HG03135 (cell line): ENCODE measurements around the gene EHMT1.

Experiments
- ATAC-seq: cut with Tn5 transposase; IDR thresholded peaks from one replicate; pipeline ENCODE4 v1.9.1; 2021; ENCODE audit warnings: mild to moderate bottlenecking, moderate library complexity; ENCODE audit not compliant: unreplicated experiment

EHMT1 gene

DNA sequence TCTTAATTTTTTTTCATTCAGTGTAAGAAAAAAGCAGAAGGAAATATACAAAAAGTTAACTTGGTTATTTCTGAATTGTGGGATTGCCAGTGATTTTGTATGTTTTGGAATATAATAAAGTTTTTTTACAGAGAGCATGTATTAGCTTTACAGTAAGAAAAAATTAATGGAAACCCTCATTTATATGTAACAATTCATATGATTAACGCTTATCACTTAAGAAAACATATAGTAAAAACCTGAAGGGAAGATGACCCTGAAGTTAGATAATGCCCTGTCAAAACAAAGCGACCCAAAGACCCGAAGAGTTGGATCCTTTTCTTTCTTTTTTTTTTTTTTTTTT, 52.4 kb downstream of the EHMT1 start:
- ATAC-seq: no peak

DNA sequence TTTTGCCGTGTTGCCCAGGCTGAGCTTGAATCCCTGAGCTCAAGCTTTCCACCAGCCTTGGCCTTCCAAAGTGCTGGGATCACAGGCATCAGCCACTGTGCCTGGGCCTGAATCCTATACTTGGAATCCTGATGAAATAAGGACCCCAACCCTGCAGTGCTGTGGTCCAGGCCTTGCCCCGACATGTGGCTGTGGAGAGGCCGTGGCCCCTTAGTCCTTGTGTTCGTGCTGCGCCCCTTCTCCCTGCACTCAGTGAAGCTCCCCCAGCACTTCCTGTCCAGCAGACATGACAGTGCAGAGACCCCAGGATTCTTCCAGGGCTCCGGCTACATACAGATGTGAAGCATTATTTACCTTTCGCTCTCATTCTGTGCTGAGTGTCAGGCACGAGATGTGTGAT, 52.9 kb downstream of the EHMT1 start:
- no peak for ATAC-seq

DNA sequence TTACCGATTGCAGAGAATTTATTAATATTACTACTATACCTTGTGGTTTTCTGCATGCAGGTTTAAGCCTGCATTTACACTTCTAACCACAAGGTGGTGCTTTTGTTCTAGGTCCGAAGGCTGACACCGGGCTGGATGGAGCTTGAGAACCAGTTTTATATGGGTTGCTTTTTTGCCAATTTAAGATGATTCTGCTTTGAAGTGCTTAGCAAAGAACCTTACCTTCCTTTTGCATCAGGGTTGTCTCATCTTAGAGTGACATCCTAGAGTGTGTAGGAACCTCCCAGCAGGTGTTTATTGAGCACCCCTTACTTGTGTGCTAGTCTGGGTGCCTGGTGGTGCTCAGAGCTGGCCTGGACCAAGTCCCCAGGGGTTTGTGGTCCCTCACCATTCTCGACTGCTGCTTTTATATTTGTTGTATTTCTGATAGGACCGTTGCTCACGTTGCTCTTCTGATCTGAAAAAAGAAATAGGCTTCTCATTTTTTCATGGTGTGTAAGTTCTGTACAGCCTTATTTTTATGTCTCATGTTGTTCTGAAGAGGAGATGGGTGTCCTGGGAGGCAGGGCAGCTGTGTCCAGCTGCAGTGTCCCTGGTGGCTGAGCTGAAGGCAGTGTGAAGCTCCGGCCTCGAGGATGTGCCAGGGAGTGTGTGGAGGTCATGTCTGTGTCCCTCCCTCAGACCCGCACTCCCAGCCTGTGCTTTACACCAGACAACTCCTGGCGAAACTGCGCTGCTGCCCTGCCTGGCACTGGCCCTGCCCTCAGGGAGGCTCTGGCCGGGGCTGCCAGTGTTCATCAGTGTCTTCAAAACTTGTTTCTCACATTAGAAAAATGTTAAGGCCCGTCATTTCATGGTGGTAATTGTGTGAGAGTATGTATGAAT, 54.3 kb downstream of the EHMT1 start:
- ATAC-seq: peak; percentile 63

DNA sequence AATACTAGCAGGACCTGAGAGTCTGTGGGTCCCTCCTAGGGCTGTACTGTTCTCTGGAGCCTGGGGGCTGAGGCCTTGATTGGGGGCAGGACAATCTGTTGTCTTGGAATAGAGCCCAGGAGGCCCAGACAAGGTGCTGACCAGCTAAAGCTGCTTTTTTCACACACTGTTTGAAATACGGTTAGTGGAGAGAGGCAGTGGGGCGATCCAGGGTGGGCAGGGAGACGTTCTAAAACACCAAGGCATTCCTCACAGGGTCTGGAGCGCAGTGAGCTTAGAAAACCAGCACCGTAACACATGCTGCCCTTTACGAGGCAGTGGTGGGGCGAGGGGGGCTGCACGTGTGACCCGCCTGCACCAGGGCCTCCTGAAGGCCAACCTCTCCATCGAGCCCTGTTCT, 55.1 kb downstream of the EHMT1 start:
- no peak for ATAC-seq

DNA sequence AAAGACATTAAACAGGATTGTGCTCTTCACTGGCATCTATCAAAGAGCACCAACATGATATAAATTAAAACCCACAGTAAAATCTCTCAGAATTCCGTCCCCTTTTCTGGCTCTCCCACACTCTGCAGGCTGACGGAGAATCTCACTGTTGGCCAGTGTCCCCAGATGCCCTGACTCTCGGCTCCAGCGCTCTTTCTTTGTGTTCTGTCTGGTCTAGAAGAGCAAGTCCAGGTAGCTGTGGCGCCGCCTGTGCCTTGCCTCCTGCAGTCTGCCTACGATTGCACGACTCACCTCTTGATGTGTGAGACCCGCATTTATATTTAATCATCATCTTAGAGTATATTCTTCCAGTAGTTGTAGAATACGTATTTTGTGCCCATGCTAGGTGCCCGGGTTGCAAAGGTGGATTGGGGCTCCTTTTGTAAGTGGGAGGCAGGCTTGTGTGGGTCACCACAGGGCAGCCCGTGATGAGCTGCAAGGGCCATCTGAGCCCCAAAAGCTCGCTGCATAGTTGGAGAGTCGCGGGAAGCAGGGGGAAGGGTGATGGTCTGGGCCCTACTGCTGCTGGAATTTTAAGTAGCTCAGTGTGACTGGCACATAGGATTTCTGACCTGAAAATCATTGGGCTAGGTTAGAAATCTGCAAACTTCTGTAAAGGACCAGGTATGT, 55.6 kb downstream of the EHMT1 start:
- ATAC-seq: no peak

DNA sequence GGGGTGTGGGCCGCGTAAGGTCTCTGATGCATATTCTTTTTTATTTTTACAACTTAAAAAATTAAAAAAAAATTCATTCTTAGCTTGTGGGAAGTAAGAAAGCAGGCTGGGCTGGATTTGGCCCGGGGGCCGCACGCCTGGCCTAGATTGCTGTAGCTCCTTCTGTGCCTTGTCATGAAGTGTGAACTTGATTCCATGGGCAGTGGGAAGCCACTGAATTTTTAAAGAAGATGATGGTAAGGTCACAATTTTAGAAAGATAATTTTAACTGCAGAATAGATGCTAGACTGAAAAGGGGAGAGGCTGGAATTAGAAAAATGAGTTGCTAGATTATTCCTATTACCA, 56.1 kb downstream of the EHMT1 start:
- ATAC-seq: no peak

DNA sequence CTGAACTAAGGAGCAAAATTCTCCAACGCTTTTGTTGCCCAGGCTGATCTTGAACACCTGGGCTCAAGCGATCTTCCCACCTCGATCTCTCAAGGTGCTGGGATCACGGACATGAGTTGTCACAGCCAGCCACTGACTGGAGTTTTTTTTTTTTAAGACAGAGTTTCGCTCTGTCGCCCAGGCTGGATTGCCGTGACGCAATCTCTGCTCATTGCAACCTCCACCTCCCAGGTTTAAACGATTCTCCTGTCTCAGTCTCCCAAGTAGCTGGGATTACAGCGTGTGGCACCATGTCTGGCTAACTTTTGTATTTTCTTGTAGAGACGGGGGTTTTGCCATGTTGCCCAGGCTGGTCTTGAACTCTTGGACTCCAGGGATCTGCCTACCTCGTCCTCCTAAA, 58.2 kb downstream of the EHMT1 start:
- ATAC-seq: no peak

DNA sequence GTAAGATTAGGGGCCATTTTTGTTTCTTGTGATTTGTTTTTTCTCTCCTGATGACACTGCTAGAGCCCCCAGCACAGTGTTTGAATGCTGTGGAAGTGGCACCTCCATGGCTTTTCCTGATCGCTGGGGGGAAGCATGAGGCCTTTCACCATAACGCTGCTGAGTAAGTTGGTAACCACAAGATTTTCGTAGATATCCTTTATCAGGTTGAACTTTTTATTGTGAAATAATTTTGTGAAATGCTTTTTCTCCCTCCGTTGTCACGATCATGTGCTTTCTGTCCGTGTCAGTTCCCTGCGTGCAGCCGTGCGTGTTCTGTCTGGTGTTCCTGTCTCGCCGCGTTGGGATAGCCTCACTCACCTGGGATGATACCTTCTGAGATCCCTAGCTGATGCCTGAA, 59.4 kb downstream of the EHMT1 start:
- no peak for ATAC-seq

DNA sequence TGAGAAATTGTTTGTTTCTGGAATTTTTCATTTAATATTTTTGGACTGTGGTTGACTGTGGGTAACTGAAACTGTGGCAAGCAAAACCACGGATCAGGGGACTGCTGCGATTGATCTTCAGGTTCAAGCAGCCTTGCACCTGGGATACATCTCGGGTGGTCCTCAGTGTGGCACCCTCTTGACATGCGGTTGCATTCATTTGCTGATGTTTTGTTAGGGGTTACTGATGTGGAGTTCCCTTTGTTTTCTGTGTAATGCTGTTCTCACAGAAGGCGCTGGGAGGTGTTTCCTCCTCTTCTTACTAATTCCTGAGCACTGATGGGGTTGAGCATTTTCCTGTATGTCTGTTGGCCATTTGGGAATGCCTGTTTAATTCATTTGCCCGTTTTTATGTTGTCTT, 60.4 kb downstream of the EHMT1 start:
- ATAC-seq: no peak

DNA sequence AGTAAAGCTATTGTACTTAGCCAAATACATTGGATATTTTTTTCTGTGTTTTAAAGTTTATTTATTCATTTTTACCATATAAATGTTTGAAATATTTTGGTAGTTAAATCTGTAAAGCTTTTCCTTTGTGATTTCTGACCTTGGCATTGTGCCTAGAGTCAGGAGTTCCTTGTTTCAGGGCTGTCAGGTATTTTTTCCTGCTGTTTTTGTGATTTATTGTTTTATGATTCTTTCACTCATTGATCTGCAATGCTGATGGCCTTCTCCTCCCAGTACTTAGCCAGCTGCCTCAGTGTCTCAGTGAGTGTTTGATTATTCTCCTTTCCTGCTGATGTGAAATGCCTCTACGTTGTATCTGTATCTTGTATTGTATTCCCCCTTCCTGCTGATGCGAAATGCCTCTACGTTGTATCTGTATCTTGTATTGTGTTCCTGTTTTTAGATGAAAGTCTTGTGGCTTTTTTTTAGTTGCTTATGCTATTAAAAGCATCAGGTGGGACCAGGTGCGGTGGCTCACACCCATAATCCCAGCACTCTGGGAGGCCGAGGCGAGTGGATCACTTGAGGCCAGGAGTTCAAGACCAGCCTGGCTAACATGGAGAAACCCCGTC, 61.0 kb downstream of the EHMT1 start:
- ATAC-seq: no peak

DNA sequence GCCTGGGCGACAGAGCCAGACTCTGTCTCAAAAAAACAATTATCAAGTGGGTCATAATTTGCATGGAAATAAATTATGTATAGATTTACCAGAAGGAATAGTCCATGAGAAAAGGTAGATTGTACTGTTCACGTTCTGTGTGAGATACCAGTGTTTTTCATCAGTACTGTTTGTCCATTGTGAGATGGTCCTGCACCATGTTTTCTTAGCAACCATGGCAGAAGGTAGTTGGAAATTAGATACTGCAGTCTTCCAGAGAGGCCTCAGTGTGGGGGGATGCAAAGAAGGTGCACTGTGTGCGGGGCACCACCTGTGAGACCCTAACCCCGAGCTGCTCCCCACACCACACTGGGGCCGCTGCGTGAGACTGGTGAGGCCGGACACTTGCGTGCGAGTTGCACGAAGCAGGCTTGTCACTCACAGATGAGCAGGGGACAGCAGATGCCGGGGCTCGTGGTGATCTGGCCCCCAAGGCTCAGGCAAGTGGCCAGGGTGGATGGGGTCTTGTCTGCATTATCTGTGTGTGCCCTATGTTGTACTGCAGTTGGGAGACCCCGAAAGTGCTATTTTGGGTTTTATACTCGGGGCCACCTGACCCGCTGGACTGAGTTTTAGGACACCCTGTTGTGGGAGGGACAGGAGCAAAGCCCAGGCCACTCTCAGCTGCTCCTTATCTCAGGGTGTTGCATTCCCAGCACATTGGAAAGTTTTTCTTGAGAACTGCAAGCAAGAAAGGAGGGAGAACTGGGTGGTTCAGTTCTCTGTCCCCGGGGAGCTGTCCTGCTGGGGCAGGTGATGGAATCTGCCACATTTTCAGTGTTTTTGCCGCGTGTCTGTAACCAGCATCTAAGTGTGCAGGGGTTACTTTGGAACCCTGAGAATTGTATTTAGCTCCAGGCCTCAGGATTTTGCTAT, 61.9 kb downstream of the EHMT1 start:
- ATAC-seq: no peak

DNA sequence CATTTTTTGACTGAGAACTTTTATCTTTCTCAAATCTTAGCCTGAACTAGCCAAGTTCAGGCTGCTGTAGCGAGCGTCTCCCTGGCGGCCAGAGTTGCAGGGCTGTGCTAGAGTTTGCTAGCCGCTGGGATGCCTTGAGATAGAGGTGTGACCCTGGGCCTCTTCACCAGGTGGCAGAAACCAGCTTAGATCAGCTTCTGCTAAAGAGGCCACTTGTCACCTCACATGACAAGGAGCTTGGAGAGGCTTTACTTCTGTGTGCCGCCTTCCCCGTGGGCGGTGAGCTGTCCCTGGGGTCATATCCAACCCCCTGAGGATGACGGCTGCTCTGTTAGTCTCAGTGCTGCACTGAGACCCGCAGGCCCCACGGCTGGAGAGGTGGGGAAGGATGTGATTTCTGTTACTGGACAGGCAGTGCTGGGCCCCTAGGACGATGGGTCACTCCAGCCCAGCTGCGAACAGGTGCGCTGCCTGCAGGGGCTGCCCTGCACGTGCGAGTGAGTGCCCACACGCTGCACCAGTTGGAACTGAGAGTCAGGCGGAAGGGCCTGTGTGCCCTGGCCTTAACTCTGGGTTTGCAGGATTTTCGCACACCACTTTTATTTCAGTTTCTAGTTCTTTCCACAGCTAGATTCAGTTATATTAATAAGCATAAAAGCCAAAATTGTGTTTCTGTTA, 63.8 kb downstream of the EHMT1 start:
- no peak for ATAC-seq

DNA sequence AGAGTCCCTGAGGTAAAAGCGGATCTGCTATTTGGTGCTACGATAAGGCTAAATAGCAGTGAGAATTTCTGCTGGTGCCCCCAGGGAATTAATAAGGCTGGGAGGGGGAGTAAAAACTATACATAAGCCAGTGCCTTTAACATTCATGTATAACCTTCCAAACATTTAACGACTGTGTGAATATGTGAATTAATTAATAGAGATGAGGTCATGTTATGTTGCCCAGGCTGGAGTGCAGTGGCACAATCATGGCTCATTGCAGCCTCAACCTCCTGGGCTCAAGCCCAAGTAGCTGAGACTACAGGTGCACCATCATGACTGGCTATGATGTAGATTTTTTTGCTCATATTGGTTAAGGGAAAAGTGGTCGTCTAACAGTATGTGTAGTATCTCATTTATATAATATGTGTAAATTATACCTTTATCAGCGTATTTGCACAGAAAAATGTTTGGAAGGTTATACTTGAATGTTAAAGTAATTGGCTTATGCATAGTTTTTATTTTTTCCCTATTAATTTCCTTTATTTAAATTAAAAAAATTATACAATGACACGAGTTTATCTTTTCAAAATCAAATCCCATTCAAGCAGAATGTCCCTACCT, 64.6 kb downstream of the EHMT1 start:
- ATAC-seq: no peak

DNA sequence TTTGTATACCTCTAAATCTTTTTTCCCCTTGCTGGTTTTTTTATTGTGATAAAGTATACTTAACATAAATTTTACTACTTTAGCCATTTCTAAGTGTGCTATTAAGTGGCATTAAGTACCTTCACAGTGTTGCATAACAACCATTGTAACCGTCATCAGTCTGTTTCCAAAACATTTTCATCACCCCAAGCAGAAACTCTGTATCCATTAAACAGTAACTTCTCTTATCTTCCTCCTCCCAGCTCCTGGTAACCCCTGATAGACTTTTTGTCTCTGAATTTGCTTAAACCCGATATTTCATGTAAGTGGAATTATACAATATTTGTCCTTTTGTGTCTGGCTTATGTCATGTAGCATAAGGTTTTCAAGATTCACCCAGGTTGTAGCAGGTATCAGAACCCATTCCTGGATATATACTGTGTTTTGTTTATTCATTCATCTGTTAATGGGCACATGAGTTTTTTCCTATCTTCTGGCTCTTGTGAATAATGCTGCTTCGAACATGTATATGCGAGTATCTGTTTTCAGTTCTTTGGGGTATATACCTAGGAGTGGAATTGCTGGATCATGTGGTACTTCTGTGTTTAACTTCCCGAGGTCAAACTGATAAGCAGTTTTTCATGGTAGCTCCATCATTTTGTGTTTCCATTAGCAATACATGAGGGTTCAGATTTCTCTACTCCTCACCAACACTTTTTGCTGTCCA, 66.4 kb downstream of the EHMT1 start:
- ATAC-seq: no peak

DNA sequence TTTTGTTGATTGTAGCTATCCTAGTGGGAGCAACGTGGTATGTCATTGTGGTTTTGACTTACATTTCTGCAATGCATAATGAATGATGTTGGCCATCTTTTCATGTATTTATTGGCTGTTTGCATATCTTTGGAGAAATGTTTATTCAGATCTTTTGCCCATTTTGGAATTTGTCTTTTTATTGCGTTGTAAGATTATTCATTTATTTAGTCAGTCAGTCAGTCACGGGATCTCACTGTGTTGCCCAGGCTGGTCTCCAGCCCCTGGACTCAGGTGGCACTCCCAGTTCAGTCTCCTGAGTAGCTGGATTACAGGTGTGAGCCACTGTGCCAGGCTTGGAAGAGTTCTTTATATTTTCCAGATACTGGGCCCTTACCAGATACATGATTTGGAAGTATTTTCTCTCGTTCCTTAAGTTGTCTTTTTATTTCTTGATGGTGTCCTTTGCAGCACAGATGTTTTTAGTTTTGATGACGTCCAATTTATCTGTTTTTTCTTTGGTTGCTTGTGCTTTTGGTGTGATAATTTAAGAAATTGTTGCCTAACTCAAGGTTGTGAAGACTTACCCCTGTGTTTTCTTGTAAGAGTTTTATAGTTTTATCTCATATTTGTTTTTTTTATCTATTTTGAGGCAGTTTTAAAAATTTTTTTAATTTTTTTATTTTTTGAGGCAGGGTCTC, 67.1 kb downstream of the EHMT1 start:
- ATAC-seq: no peak

DNA sequence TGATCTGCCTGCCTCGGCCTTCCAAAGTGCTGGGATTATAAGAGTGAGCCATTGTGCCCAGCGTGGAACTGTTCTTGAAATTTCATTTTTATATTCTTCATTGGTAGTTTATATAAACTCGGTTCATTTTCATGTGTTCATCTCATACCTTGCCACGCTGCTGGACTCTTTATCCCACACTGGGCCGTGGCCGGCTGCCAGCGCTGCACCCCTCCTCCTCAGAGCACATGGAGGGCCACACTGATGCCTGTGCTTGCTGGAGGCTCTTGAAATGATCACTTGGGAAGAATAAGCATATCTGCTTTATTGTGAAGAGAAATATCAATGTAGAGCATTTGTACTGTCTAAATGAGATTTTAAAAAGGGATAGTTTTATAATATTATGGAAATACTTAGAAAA, 69.5 kb downstream of the EHMT1 start:
- ATAC-seq: no peak

DNA sequence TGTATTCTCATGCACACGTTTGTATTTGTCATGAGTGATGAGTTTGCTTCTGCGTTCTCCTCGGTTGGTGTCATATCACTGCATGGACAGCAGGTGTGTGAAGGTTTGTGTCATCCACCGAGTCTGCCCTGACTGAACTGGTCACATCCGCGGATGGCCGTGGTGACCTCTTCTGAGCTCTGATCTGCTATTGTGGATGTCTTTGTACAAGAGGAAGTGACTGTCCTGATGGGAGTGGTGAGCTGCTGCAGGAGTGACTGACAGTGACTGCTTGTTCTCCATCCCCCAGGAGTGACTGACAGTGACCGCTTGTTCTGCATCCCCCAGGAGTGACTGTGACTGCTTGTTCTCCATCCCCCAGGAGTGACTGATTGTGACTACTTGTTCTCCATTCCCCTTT, 69.9 kb downstream of the EHMT1 start:
- no peak for ATAC-seq

DNA sequence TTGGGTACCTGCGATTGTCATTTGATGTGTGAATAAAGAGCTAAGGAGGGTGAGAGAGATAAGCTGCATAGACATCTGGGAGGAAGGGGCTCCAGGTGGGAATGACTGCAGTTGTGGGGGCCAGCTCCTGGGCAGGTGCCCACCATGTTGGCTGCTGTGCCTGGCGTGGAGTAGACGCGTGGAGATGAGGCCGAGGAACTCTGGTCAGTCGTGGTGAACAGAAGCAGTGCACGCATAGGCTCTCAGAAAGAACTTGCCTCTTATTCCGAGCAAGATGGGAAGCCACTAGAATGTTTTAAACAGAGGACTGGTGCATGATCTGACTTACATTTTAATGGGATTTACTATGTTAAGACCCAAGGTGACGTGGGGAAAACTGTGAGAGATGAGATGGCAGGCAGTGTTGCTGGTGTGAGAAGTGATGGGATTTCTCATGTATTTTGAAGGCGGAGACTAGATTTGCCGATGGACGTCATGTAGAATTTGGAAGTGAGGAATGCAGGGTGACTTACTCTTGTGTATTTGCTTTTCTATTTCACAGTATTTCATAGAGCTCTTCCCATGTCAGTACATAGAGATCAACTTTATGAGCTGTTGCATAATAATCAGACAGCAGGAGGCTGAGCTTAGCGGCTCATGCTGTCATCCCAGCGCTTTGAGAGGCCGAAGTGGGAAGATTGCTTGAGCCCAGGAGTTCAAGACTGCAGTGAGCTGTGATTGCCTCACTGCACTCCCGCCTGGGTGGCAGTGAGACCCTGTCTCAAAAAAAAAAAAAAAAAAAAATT, 71.1 kb downstream of the EHMT1 start:
- ATAC-seq: no peak
